AG09309 (cell line): ENCODE measurements around the gene CABLES1.

ENCODE experiments used
- DNase-seq: peaks from one replicate; pipeline ENCODE4 v3.0.0-alpha.2; 2010; ENCODE audit warnings: low read depth
- H3K4me3 ChIP-seq: 2 replicates; pipeline ENCODE4 v1.5.1; 2011; ENCODE audit warnings: mild to moderate bottlenecking, low read depth, low read length, moderate library complexity; ENCODE audit not compliant: control insufficient read depth
- CTCF ChIP-seq: IDR thresholded peaks from 2 replicates; pipeline ENCODE4 v1.5.1; 2011; ENCODE audit warnings: mild to moderate bottlenecking, low read depth, low read length, inconsistent platforms; ENCODE audit not compliant: insufficient read depth, control insufficient read depth; ENCODE audit errors: missing control alignments

The CABLES1 gene

GRCh38 chr18:23208600-23208999 is 73.3 kb downstream of the CABLES1 start:
- no peak overlapping the region for H3K4me3 ChIP-seq
- TF ChIP-seq CTCF: no peak
- no peak for DNase-seq

GRCh38 chr18:23209031-23209430 is 73.7 kb downstream of the CABLES1 start:
- TF ChIP-seq CTCF: no peak
- H3K4me3 ChIP-seq: no peak overlapping the region
- DNase-seq: no peak

GRCh38 chr18:23209796-23210195 is 74.5 kb downstream of the CABLES1 start:
- no peak for DNase-seq
- H3K4me3 ChIP-seq: no peak overlapping the region
- TF ChIP-seq CTCF: no peak

- no peak for DNase-seq
- H3K4me3 ChIP-seq: no peak overlapping the region
- TF ChIP-seq CTCF: no peak
Observed at GRCh38 chr18:23210526-23210925, 75.2 kb downstream of the CABLES1 start.

GRCh38 chr18:23211146-23211545 is 75.9 kb downstream of the CABLES1 start:
- DNase-seq: no peak
- no peak overlapping the region for H3K4me3 ChIP-seq
- TF ChIP-seq CTCF: no peak

- no peak overlapping the region for H3K4me3 ChIP-seq
- no peak for TF ChIP-seq CTCF
- DNase-seq: no peak
Observed at GRCh38 chr18:23212161-23212560, 76.9 kb downstream of the CABLES1 start.

GRCh38 chr18:23213200-23213599 is 77.9 kb downstream of the CABLES1 start:
- TF ChIP-seq CTCF: no peak
- DNase-seq: peak; percentile 42

More at GRCh38 chr18:23213200-23213599, 77.9 kb downstream of the CABLES1 start:
- no peak overlapping the region for H3K4me3 ChIP-seq
